Testis (tissue), 2 donors: ENCODE measurements around the gene CNTN2.

Source experiments
- POLR2A ChIP-seq: fragments of 450-650 bp; IDR thresholded peaks from one replicate; pipeline ENCODE4 v1.6.1; 2017; ENCODE audit warnings: antibody characterized with exemption, mild to moderate bottlenecking, moderate library complexity
- TF ChIP-seq, protein P1 (sequence below), 3 experiments: fragments of 450-650 bp in 2 of 3; fragments of 200-600 bp in 1 of 3; sonication (generic) in 1 of 3; IDR thresholded peaks; one replicate each; pipeline ENCODE4 v1.5.1; 2016 to 2019; ENCODE audit warnings: antibody characterized with exemption in 3 of 3, mild to moderate bottlenecking in 2 of 3, moderate library complexity in 1 of 3

- TF ChIP-seq, protein P1, sequence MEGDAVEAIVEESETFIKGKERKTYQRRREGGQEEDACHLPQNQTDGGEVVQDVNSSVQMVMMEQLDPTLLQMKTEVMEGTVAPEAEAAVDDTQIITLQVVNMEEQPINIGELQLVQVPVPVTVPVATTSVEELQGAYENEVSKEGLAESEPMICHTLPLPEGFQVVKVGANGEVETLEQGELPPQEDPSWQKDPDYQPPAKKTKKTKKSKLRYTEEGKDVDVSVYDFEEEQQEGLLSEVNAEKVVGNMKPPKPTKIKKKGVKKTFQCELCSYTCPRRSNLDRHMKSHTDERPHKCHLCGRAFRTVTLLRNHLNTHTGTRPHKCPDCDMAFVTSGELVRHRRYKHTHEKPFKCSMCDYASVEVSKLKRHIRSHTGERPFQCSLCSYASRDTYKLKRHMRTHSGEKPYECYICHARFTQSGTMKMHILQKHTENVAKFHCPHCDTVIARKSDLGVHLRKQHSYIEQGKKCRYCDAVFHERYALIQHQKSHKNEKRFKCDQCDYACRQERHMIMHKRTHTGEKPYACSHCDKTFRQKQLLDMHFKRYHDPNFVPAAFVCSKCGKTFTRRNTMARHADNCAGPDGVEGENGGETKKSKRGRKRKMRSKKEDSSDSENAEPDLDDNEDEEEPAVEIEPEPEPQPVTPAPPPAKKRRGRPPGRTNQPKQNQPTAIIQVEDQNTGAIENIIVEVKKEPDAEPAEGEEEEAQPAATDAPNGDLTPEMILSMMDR (IDR thresholded peaks at IDR 0.05): no peak
- no peak for TF ChIP-seq POLR2A
Observed at GRCh38 chr1:205069371-205070125, 26.5 kb downstream of the CNTN2 start.
